GM19193 (cell line): Measurements from ENCODE around the gene BHMT.

Source experiments
- POLR2A ChIP-seq: IDR thresholded peaks from 4 replicates; pipeline ENCODE4 v1.6.1; 2011; ENCODE audit not compliant: insufficient read depth, insufficient read length; ENCODE audit errors: extremely low read depth

The BHMT gene

GRCh38 chr5:79111387-79111959, at the start of gene BHMT:
TSS of gene BHMT (plus strand) at chr5:79111809. CDS start at chr5:79111886, 77 bp downstream.
- TF ChIP-seq POLR2A = no peak

DNA sequence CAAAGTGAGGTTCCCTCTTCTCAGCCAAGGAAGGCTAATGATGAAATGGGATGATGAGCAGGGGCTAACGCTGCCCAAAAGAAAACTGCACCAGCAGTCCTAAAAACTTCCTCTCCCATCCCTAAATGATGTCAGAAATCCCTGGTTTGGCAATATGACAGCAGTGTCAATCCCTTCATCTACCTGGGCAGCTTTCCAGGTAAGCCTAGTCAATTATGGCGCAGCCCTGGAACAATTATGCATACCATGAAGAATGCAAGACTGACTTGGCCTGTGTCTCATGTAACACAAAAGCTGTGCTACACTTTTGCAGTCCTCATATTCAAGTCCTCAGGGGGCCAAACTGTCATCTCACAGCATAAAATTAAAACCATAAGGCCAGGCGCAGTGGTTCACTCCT, 49.2 kb upstream of the BHMT start:
- TF ChIP-seq POLR2A = no peak

DNA sequence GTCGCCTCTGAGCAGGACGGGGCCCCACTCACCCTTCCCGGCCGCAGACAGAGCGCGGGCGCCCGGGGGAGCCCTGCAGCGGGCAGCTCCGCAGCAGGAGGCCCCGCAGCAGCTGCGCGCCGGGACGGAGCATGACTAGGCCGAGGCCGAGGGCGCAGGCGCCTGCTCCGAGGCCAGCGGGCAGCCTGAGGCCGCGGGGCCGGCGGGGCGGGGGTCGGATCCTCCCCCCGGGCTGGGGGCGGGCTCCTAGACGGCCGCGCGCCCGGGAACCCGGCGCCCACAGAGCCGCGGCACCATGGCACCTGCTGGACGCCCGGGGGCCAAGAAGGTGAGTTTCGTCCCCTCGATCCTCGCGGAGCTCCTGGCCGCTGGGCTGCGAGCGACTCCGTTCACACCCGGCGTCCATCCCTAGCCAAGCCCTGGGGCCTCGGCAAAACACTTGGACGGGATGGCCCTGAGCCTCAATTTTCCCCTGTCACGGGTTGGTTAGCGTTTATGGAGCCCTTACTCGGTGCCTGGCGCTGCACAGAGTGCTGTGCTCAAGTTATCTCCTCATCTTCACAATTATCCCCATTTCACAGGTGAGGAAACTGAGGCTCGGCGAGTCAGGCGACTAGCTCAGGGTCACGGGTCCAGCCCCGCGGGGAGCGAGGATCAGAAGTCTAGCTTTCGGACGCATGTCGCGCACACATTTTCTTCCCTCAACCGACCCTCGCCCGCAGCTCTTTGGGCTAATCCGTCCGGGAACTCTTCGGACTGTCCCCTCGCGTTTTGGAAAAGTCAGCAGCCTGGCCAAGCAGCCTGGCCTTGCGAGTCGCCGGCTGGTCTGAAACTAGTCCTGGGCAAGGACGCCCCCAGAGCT, 41.9 kb upstream of the BHMT start, which contains the start of the genes BHMT2 and DMGDH:
TSS of gene BHMT2 (plus strand) at position 280 of the 862 bp plus-strand sequence. CDS start at position 296, 16 bp downstream.
TSS of gene DMGDH (minus strand) at position 187 of the 862 bp plus-strand sequence. CDS start at position 133, 54 bp downstream.
- TF ChIP-seq POLR2A = no peak

DNA sequence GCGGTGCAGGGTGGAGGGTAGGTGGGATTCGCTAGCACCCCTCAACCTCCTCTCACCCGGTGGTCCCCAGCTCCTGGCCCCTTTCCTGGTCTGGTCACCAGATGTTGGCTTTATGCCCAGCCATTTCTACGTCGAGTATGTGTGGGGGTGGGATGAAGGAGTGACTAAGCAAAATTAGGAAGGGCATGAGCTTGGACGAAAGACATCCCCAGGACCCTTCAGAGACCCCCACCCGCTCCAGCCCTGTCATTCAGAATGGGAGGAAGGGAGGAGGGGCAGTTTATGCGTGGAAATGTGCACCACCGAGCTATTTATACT, 41.3 kb upstream of the BHMT start:
- no peak for TF ChIP-seq POLR2A

DNA sequence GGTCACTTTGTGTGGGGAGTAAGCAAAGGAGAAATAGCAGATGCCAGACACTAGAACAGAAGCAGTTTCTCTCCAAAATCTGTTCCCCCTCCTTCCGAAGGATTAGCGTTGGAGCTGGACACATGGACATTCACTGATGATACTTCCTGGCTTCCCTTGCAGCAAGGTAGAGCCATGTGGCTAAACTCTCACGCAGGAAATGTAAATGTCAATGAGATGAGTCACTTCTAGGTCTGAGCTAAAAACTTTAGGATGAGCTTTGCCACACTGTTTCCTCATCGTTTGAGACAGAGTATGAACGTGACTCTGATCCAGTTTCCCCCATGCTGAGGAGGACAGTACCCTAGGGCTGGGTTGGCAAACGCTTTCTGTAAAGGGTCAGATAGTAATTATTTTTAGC, 37.0 kb upstream of the BHMT start:
- no peak for TF ChIP-seq POLR2A

DNA sequence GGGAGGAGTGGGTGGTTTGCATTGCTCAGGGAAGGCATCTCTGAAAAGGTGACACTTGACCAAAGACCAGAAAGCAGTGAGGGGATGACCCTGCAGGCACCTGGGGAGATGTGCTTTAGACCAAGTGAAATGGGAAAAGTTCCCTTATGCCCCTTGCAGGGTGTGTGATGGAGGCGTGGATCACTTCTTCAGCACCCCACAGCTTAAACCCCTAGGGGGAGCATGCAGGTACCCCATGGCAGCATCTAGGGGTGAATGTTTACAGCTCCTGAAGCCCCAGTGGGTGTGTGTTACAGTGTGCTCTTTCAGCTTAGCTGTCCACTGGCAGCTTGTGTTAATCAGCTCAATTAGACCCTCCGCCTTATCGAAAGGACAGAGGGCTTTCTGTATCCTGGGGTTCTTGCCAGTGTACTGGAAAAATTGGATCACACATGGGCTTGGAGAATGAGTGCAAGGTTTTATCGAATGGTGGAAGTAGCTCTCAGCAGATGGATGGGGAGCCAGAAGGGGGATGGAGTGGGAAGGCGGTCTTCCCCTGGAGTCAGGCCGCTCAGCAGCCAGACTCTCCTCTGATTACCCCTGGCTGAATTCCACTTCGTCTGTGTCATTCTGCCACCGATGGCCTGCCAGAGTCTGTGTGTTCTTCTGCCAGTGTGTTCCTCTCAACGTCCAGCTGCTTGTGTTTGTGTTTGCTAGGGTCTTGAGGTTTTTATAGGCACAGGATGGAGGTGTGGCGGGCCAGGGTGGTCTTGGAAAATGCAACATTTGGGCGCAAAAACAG, 35.8 kb upstream of the BHMT start:
- TF ChIP-seq POLR2A = no peak

- no peak for TF ChIP-seq POLR2A
Observed at GRCh38 chr5:79076819-79077218, 34.8 kb upstream of the BHMT start.

DNA sequence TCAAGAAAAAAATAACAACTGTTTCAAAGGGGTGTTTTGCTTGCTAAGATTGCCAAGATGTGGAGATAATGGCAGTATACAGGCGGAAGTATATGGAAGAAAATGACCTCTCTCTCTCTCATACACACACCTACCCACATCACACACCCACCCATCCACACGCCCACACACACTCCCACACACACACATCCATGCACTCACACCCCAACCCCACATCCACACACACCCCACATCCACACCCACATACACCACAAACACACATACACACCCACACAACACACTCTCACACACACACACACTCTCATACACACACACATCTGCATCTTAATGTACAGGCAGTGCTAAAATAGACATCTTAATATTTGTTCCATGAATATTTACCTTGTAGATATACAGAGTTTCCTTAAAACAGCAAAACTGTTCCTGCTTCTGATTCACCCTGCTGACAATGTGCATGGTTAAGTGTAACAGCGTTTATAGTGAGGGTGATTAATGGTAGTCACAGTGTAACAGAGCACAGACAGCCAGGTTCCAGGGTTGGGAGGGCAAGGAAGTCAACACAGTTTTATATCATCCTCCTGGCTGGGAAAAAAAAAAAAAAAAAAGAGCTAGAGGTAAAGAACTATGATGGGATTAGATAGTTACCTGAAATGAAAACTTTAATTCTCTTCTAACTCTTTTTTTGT, 33.8 kb upstream of the BHMT start:
- no peak for TF ChIP-seq POLR2A

DNA sequence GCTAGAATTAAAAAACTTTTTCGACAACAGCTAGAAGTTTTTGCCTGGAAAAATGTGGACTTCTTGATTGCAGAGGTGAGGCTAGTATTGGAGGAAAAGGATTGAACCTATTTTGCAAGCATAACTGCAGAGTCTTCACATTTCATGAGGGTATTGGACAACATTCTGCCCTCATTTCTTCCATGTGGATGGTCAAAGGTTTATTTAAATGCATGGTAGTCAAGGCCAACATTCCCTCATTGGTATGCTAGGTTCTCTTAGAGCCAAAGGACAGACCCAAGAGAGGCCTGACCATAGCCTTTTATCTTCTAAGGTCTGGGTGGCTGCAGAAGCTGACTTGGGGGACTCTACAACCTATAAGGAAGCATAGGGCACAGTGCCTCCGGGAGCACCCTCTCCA, 30.8 kb upstream of the BHMT start:
- TF ChIP-seq POLR2A = no peak

DNA sequence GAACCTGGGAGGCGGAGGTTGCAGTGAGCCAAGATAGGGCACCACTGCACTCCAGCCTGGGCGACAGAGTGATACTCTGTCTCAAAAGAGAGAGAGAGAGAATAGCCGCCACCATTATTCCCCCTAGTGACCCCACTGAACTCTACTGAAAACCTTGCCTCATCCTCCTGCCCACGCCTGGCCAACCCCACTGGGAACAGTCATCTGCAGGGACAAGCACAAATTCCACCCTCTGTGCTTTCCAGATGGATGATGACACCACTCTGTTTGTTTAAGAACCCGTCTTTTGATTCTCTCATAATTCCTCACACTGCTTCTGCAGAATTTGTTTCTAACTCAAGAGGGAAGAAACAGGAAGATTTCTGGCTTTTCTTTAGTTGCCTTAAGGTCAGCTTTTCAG, 29.8 kb upstream of the BHMT start:
- no peak for TF ChIP-seq POLR2A

DNA sequence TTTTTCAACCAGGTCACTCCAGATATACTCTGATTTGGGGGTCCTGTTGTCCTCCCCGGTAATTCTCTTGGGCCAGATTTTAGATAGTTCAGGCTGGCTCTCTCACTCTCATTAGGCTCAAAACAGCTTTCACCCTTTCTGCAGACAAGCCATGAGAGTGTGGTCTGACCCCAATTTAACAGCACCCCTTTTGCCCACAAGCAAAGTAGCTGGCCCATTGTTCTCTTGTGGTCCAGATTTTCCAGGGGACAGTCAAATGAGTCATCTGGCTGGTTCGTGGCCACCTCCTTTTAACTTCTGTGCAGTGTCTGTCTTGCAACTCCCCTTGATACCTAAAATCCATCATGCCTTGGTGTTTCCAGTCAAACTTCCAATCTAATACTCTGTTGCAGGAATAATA, 25.5 kb upstream of the BHMT start:
- TF ChIP-seq POLR2A = no peak

DNA sequence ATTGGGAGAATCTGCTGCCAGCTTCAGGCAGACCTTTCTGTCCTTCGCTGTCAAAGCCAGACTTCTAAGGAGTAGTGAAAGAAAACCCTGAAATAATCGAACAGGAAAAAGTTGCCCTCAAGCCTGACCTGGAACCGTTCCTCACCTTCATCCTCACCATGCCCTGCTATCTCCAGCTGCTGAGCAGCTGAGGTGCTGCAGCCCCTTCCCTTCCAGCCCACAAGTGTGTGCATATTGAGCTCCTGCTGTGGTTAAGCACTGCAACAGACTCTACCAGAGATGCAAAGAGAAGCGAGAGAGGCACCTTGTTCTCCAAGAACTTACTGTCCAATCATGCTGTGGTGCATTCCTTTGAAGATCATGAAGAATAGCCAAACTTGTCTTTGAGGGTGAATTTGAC, 23.1 kb upstream of the BHMT start:
- no peak for TF ChIP-seq POLR2A

- no peak for TF ChIP-seq POLR2A
Observed at GRCh38 chr5:79091064-79091463, 20.5 kb upstream of the BHMT start.

DNA sequence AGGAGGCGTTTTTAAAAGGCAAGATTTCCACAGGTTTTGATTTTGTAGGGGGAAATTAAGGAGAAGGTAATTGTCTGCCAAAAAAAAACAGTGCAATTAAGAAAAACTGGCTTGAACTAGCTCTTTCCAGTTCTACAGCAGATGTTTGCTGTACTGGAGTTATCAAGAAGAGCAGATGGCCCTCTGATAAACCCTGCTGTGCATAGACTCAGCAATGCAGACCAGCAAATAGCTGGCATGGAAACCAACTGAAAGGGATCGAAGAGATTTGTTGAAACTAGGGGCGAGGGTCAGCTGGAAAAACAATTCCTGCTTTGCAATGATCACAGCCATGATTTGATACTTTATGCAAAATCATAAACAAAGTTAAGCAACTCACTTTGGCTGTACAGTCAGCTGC, 17.8 kb upstream of the BHMT start:
- TF ChIP-seq POLR2A = no peak

DNA sequence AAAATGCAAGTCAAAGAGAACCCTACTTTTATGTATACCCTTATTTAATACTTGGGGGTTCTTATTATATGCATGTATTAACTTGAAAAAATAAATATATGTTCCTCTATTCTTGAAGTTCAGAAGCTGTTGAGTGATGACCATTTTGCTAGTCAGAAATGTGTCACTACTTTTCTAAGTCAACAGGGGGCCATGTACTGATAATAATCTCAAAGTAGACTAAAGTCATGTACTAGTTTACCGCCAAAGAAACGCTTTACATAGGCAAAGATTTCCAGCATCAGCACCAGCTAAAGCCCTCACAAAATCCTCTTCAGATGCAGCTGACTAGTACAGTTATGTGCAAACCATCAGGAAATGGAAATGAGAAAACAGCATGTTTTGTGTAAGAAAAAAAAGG, 5.7 kb upstream of the BHMT start:
- no peak for TF ChIP-seq POLR2A
